Spleen (tissue), 7 donors: Measurements from ENCODE around the gene SCN2A.

Experiments
- POLR2A ChIP-seq, 3 donors: fragments of 450-650 bp; IDR thresholded peaks; one replicate each; pipeline ENCODE4 v1.5.1; 2017; ENCODE audit warnings: antibody characterized with exemption in 3 of 3, mild to moderate bottlenecking in 1 of 3
- TF ChIP-seq, protein P1 (sequence below), 11 experiments: fragments of 200-600 bp in 7 of 11; fragments of 450-650 bp in 4 of 11; sonication (generic) in 4 of 11; IDR thresholded peaks in 8 of 11; conservative IDR thresholded peaks in 3 of 11; 1 replicate in 7 of 11; 2 replicates in 4 of 11; pipeline versions ENCODE4 v1.4.0 to v1.8.0; 2016 to 2021; ENCODE audit warnings: antibody characterized with exemption in 11 of 11, inconsistent platforms in 4 of 11, mild to moderate bottlenecking in 1 of 11
- donor health status: DM: no; HTN: no; CAD: no; lungs with moderate emphysema.
- donor health status: DM: no; HTN: no; CAD: no.
- donor health status: DM: no; HTN: no; CAD: no.

DNA sequence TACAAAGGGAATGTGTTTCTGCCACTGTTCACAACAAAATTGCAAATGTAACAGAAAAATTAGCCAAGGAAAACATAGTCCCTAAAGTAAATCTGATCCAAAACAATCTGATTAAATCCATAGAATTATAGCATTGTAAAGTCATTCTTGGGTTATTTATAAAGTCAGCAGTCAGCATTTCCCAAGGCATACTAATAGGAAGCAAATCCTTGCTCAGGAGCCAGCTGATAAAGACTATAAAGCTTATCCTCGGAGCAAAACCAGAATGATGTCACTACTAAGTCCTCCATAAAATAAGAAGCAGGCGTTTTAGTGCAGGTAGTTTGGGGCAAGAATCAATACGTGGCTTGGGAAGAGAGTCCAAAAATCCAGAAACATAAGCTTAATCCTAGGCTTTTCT is 162.9 kb downstream of the SCN2A start:
- TF ChIP-seq POLR2A (IDR thresholded peaks at IDR 0.05), result no peak
- TF ChIP-seq, protein P1, sequence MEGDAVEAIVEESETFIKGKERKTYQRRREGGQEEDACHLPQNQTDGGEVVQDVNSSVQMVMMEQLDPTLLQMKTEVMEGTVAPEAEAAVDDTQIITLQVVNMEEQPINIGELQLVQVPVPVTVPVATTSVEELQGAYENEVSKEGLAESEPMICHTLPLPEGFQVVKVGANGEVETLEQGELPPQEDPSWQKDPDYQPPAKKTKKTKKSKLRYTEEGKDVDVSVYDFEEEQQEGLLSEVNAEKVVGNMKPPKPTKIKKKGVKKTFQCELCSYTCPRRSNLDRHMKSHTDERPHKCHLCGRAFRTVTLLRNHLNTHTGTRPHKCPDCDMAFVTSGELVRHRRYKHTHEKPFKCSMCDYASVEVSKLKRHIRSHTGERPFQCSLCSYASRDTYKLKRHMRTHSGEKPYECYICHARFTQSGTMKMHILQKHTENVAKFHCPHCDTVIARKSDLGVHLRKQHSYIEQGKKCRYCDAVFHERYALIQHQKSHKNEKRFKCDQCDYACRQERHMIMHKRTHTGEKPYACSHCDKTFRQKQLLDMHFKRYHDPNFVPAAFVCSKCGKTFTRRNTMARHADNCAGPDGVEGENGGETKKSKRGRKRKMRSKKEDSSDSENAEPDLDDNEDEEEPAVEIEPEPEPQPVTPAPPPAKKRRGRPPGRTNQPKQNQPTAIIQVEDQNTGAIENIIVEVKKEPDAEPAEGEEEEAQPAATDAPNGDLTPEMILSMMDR (IDR thresholded peaks at IDR 0.05 in 8 of 11, conservative IDR thresholded peaks at IDR 0.05 in 3 of 11), result no peak
